GM12878 (cell line): ENCODE results near the gene FTO. TPM values are rescaled to one million over a fixed set of nuclear protein-coding genes. Genes with fewer than 3 reads are reported as not detected.
A peak's percentile ranks its signal among the peaks of the same experiment; 100 is the strongest.

ENCODE experiments used
- ATAC-seq: fragments of 200-7000 bp; cut with Tn5 transposase; 3 replicates; pipeline ENCODE4 v1.9.1; 2020; ENCODE audit warnings: mild to moderate bottlenecking, moderate library complexity
- BruUV-seq: library from RNA; stranded (reverse); fragments of 400-500 nt; replicated peaks from 2 replicates; lab custom pipeline; 2021; lab: Mats Ljungman, UMichigan
- CTCF ChIA-PET: fragments of 300-600 bp; sonication (Branson Sonifier 250); formaldehyde crosslinking; extraction: SDS; loops from one replicate; lab custom pipeline; 2021; ENCODE audit warnings: inconsistent platforms; lab: Yijun Ruan, JAX
- POLR2A ChIA-PET: fragments of 350-600 bp; formaldehyde crosslinking; extraction: SDS; loops from one replicate; lab custom pipeline; 2021; ENCODE audit warnings: inconsistent platforms; lab: Charles Lee
- RAD21 ChIA-PET: fragments of 300-600 bp; sonication (Branson Sonifier 250); formaldehyde crosslinking; loops from one replicate; lab custom pipeline; 2023; ENCODE audit warnings: antibody characterized with exemption; ENCODE audit not compliant: unreplicated experiment; lab: Charles Lee
- SMC1A ChIA-PET: fragments of 300-600 bp; sonication (Branson Sonifier 250); formaldehyde crosslinking; loops from one replicate; lab custom pipeline; 2023; ENCODE audit not compliant: unreplicated experiment, uncharacterized antibody; lab: Charles Lee
- DNase-seq: peaks from one replicate; pipeline ENCODE4 v3.0.0-alpha.2; 2011; ENCODE audit warnings: low read depth, low spot score
- FAIRE-seq: peaks from 3 replicates; lab custom pipeline; 2011; peaks lifted over from hg19 to GRCh38; lab: Jason Lieb, UNC
- H2AFZ ChIP-seq: 2 replicates; pipeline ENCODE4 v1.6.0; 2011; ENCODE audit warnings: low read depth, low read length, control low read depth; ENCODE audit not compliant: control insufficient read depth
- H3K27ac ChIP-seq: 2 replicates; pipeline ENCODE4 v1.5.1; 2011; ENCODE audit warnings: control low read depth; ENCODE audit not compliant: control insufficient read depth, insufficient read depth
- H3K27me3 ChIP-seq, 2 experiments: replicated peaks in 1 of 2; 2 replicates each; pipeline versions ENCODE4 v1.6.0 to v1.6.1; 2011; ENCODE audit warnings: low read length in 1 of 2; ENCODE audit not compliant: control insufficient read depth in 2 of 2, insufficient read depth in 2 of 2
- H3K36me3 ChIP-seq, 2 experiments: 2 replicates each; pipeline ENCODE4 v1.5.1; 2011; ENCODE audit warnings: low read length in 1 of 2; ENCODE audit not compliant: control insufficient read depth in 2 of 2, insufficient read depth in 2 of 2
- H3K4me1 ChIP-seq: 2 replicates; pipeline ENCODE4 v1.6.1; 2011; ENCODE audit warnings: mild to moderate bottlenecking, low read length, moderate library complexity, mixed read lengths; ENCODE audit not compliant: control insufficient read depth, insufficient read depth
- H3K4me2 ChIP-seq: 2 replicates; pipeline ENCODE4 v1.6.0; 2011; ENCODE audit warnings: control low read depth; ENCODE audit not compliant: control insufficient read depth, insufficient read depth
- H3K4me3 ChIP-seq: fragments of 200-600 bp; sonication (generic); 2 replicates; pipeline ENCODE4 v1.5.1; 2016
- H3K79me2 ChIP-seq: 2 replicates; pipeline ENCODE4 v1.6.0; 2011; ENCODE audit warnings: low read length; ENCODE audit not compliant: control insufficient read depth, insufficient read depth
- H3K9ac ChIP-seq: 2 replicates; pipeline ENCODE4 v1.8.0; 2011; ENCODE audit warnings: low read length, control low read depth, mixed read lengths; ENCODE audit not compliant: control insufficient read depth, insufficient read depth
- H3K9me3 ChIP-seq: replicated peaks from 3 replicates; pipeline ENCODE4 v1.5.1; 2011; ENCODE audit warnings: mild to moderate bottlenecking, low read length; ENCODE audit not compliant: control insufficient read depth, insufficient read depth
- H4K20me1 ChIP-seq: 2 replicates; pipeline ENCODE4 v1.6.0; 2011; ENCODE audit not compliant: control insufficient read depth, insufficient read depth
- CHD2 ChIP-seq: IDR thresholded peaks from 2 replicates; pipeline ENCODE4 v1.6.1; 2011; ENCODE audit warnings: low read depth, low read length, improper control_type of control experiment, borderline replicate concordance
- EED ChIP-seq: sonication (generic); IDR thresholded peaks from 2 replicates; pipeline ENCODE4 v1.6.1; 2016; ENCODE audit warnings: antibody characterized with exemption, low read depth
- NFYA ChIP-seq: IDR thresholded peaks from 2 replicates; pipeline ENCODE4 v1.6.1; 2011; ENCODE audit warnings: low read depth, mild to moderate bottlenecking, low read length, improper control_type of control experiment, borderline replicate concordance
- NFYB ChIP-seq: IDR thresholded peaks from 2 replicates; pipeline ENCODE4 v1.6.1; 2011; ENCODE audit warnings: low read depth, mild to moderate bottlenecking, low read length, improper control_type of control experiment, moderate library complexity; ENCODE audit not compliant: insufficient read depth
- POLR2AphosphoS2 ChIP-seq: IDR thresholded peaks from 2 replicates; pipeline ENCODE4 v1.6.1; 2011; ENCODE audit warnings: low read depth, mild to moderate bottlenecking, low read length, improper control_type of control experiment, moderate library complexity
- RB1 ChIP-seq: fragments of 450-650 bp; formaldehyde crosslinking; IDR thresholded peaks from 2 replicates; pipeline ENCODE4 v1.6.1; 2017; ENCODE audit warnings: mild to moderate bottlenecking, borderline replicate concordance
- SMAD1 ChIP-seq: fragments of 450-650 bp; IDR thresholded peaks from 2 replicates; pipeline ENCODE4 v1.6.1; 2018; ENCODE audit warnings: mild to moderate bottlenecking, low read depth; ENCODE audit not compliant: partially characterized antibody
- TCF7 ChIP-seq: IDR thresholded peaks from 2 replicates; pipeline ENCODE4 v1.6.1; 2014; ENCODE audit warnings: antibody characterized with exemption, borderline replicate concordance
- ZNF207 ChIP-seq: fragments of 450-650 bp; IDR thresholded peaks from 2 replicates; pipeline ENCODE4 v1.6.1; 2014; ENCODE audit warnings: antibody characterized with exemption, mild to moderate bottlenecking, borderline replicate concordance
- WGBS: methylation state at CpG from one replicate; pipeline ENCODE4 v1.1.6; 2016; ENCODE audit warnings: low lambda C conversion rate; ENCODE audit not compliant: insufficient replicate concordance, insufficient coverage; ENCODE audit errors: missing lambda C conversion rate; 5-methylcytosine and 5-hydroxymethylcytosine counted together
- in situ Hi-C: fragments of 300-500 bp; cut with MboI; formaldehyde crosslinking; loops from 9 replicates; pipeline ENCODE4 v1.14.3; 2018; ENCODE audit warnings: mixed read lengths
- intact Hi-C: fragments of 100-400 bp; cut with micrococcal nuclease; formaldehyde crosslinking; loops from one replicate; pipeline ENCODE4 v1.14.2; 2022; ENCODE audit not compliant: unreplicated experiment
- polyA plus RNA-seq, 11 experiments: library from polyadenylated mRNA; depleted of rRNA in 4 of 11; unstranded in 6 of 11; stranded (reverse) in 5 of 11; fragments of >200 nt; fragmentation: Nextera tagmentation in 4 of 11; fragmentation: Illumina TruSeq in 1 of 11; extraction: Ambion mirVana in 4 of 11; extraction: Trizol in 1 of 11; gene quantifications; 1 replicate in 1 of 11; 2 replicates in 10 of 11; pipeline versions ENCODE4 v1.2.1 to v1.2.3, GENCODE V29; 2011 to 2016; ENCODE audit warnings: inconsistent platforms in 2 of 11, missing spikeins in 2 of 11, low read depth in 1 of 11
- total RNA-seq, 4 experiments: library from RNA; depleted of rRNA in 3 of 4; stranded (reverse); fragments of >200 nt in 3 of 4; fragmentation: Illumina TruSeq in 1 of 4; extraction: Trizol in 1 of 4; gene quantifications; 2 replicates each; pipeline versions ENCODE4 v1.2.1 to v1.2.3, GENCODE V29; 2013 to 2021
- TF ChIP-seq, protein P1 (sequence below): fragments of 150-350 bp; IDR thresholded peaks from 2 replicates; pipeline ENCODE4 v1.6.1; 2016; ENCODE audit warnings: low read depth, low read length
- TF ChIP-seq, protein P2 (sequence below): fragments of 450-650 bp; IDR thresholded peaks from 2 replicates; pipeline ENCODE4 v1.6.1; 2017; ENCODE audit warnings: antibody characterized with exemption, mild to moderate bottlenecking, moderate library complexity

Gene FTO
- total and polyA plus RNA-seq, 10 of the 15 experiments (the other 5 are each of a cell fraction or from before 2014, with no cell fraction given): 20.1 to 55.0 (median 47.0) TPM

DNA sequence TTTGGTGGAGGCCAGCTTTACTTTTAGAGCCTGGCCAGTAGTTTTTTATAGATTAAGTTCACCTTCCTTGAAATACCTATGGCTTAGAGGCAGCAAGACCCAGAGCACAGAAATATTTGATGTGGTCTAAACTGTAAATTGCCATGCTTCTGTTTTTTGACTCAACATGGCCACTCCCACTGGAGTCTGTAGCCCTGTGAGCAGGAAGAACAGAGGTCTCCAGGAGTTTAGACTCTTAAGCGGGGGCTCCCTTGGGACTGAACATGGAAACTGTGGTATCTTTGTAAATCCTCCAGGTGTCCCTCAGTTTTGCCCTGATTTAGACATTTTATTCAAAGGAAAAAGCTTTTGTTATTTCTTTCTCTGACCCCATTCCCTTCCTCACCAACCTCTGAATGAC lies 145.6 kb downstream of the FTO start:
- H3K4me1 ChIP-seq: no peaks in the 10 kb centered on the region
- no peak for DNase-seq
- peak; percentile 20; the same call in 1 of the 2 replicates for TF ChIP-seq TCF7
- TF ChIP-seq, protein P1, sequence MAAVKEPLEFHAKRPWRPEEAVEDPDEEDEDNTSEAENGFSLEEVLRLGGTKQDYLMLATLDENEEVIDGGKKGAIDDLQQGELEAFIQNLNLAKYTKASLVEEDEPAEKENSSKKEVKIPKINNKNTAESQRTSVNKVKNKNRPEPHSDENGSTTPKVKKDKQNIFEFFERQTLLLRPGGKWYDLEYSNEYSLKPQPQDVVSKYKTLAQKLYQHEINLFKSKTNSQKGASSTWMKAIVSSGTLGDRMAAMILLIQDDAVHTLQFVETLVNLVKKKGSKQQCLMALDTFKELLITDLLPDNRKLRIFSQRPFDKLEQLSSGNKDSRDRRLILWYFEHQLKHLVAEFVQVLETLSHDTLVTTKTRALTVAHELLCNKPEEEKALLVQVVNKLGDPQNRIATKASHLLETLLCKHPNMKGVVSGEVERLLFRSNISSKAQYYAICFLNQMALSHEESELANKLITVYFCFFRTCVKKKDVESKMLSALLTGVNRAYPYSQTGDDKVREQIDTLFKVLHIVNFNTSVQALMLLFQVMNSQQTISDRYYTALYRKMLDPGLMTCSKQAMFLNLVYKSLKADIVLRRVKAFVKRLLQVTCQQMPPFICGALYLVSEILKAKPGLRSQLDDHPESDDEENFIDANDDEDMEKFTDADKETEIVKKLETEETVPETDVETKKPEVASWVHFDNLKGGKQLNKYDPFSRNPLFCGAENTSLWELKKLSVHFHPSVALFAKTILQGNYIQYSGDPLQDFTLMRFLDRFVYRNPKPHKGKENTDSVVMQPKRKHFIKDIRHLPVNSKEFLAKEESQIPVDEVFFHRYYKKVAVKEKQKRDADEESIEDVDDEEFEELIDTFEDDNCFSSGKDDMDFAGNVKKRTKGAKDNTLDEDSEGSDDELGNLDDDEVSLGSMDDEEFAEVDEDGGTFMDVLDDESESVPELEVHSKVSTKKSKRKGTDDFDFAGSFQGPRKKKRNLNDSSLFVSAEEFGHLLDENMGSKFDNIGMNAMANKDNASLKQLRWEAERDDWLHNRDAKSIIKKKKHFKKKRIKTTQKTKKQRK: no peak
- TF ChIP-seq, all 136 proteins: peak for 1
- no peaks in the 10 kb centered on the region for H3K9me3 ChIP-seq
- FAIRE-seq: no peak
- no peak overlapping the region for H2AFZ ChIP-seq
- in situ Hi-C loops: no loop called here
- H3K27me3 ChIP-seq: no peaks in the 10 kb centered on the region
- no peaks in the 10 kb centered on the region for H3K36me3 ChIP-seq
- POLR2A ChIA-PET: no interaction called here
- no TSS peak for BruUV-seq
- no peaks in the 10 kb centered on the region for H4K20me1 ChIP-seq
- no peak overlapping the region for H3K27ac ChIP-seq
- SMC1A ChIA-PET: interaction anchor here (0.7 kb wide), 1 partner anchor 1417 kb away, joined by 5 read pairs; no protein-coding TSS in a partner anchor
- RAD21 ChIA-PET: no interaction called here
- H3K4me3 ChIP-seq: no peak overlapping the region
- no peak overlapping the region for H3K9ac ChIP-seq
- WGBS: 94% methylated on average over 1 of the region's 1 CpG
- CTCF ChIA-PET: interaction anchor here (0.8 to 1.3 kb wide), 2 partner anchors 105 to 114 kb away, joined by 3 read pairs; no protein-coding TSS in a partner anchor
- peak; percentile 31; the same call in 1 of the 3 replicates for ATAC-seq
- H3K4me2 ChIP-seq: no peak overlapping the region
- H3K79me2 ChIP-seq: no peaks in the 10 kb centered on the region
- intact Hi-C loops: no loop called here

DNA sequence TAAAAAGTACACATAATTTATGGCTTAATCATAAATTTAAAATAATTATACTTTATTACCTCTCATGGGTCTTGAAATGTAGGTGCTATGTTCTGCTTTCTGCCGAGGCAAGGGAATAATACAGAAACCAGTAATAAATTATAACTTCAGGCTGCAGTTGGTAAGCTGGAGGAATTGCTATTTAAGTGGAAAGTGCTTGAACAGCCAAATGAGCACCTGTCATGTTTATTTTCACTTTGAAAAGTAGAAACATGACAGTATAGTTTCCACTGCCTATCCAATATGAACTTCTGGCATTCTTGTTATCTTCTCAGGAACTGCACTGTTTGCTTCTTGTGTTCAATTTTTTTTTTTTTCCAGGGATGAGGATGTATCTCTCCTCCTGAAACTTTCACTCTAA lies 146.0 kb downstream of the FTO start:
- CTCF ChIA-PET: interaction anchor here (1.3 kb wide), 1 partner anchor 106 kb away, joined by 3 read pairs; no protein-coding TSS in a partner anchor
- SMC1A ChIA-PET: interaction anchor here (0.7 kb wide), 1 partner anchor 1417 kb away, joined by 5 read pairs; no protein-coding TSS in a partner anchor
- in situ Hi-C loops: no loop called here
- Histone ChIP-seq H2AFZ (no peak overlapping the region), H3K27ac (no peak overlapping the region), H3K79me2 (no peaks in the 10 kb centered on the region), H3K27me3 (no peaks in the 10 kb centered on the region), H3K9ac (no peak overlapping the region), H3K9me3 (no peaks in the 10 kb centered on the region), H3K4me3 (no peak overlapping the region), H3K4me1 (no peaks in the 10 kb centered on the region), H3K36me3 (no peaks in the 10 kb centered on the region), H4K20me1 (no peaks in the 10 kb centered on the region), H3K4me2 (no peak overlapping the region)
- ATAC-seq (no peak), DNase-seq (no peak), FAIRE-seq (no peak)
- WGBS: 53% methylated on average over 1 of the region's 1 CpG
- RAD21 ChIA-PET: no interaction called here
- no TSS peak for BruUV-seq
- intact Hi-C loops: no loop called here
- POLR2A ChIA-PET: no interaction called here
- TF ChIP-seq EED (no peak), RB1 (no peak), ZNF207 (no peak), CHD2 (no peak), NFYB (no peak), NFYA (no peak), SMAD1 (no peak), POLR2AphosphoS2 (no peak)
- TF ChIP-seq, protein P2, sequence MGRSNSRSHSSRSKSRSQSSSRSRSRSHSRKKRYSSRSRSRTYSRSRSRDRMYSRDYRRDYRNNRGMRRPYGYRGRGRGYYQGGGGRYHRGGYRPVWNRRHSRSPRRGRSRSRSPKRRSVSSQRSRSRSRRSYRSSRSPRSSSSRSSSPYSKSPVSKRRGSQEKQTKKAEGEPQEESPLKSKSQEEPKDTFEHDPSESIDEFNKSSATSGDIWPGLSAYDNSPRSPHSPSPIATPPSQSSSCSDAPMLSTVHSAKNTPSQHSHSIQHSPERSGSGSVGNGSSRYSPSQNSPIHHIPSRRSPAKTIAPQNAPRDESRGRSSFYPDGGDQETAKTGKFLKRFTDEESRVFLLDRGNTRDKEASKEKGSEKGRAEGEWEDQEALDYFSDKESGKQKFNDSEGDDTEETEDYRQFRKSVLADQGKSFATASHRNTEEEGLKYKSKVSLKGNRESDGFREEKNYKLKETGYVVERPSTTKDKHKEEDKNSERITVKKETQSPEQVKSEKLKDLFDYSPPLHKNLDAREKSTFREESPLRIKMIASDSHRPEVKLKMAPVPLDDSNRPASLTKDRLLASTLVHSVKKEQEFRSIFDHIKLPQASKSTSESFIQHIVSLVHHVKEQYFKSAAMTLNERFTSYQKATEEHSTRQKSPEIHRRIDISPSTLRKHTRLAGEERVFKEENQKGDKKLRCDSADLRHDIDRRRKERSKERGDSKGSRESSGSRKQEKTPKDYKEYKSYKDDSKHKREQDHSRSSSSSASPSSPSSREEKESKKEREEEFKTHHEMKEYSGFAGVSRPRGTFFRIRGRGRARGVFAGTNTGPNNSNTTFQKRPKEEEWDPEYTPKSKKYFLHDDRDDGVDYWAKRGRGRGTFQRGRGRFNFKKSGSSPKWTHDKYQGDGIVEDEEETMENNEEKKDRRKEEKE: no peak
